DOHH2 (cell line): ENCODE results near the gene CHMP2B.

ENCODE experiments used
- H3F3A ChIP-seq: fragments of 200-600 bp; sonication (generic), shearing (Covaris generic); 2 replicates; pipeline ENCODE4 v1.6.0; 2016; ENCODE audit warnings: antibody characterized with exemption, mild to moderate bottlenecking; ENCODE audit not compliant: control insufficient read depth, insufficient read depth
- H3K27ac ChIP-seq: fragments of 200-600 bp; sonication (generic); 2 replicates; pipeline ENCODE4 v1.5.1; 2014; ENCODE audit warnings: low read depth, mild to moderate bottlenecking, low read length, moderate library complexity
- H3K27me3 ChIP-seq: fragments of 200-600 bp; sonication (generic); 2 replicates; pipeline ENCODE4 v1.6.1; 2014; ENCODE audit warnings: mild to moderate bottlenecking, low read length, mixed read lengths; ENCODE audit not compliant: control insufficient read depth
- H3K36me3 ChIP-seq: fragments of 200-600 bp; sonication (generic); 2 replicates; pipeline ENCODE4 v1.6.1; 2014; ENCODE audit warnings: mild to moderate bottlenecking, low read length, moderate library complexity, mixed read lengths; ENCODE audit not compliant: control insufficient read depth
- H3K4me1 ChIP-seq: fragments of 200-600 bp; sonication (generic); 2 replicates; pipeline ENCODE4 v1.6.1; 2014; ENCODE audit warnings: mild to moderate bottlenecking, low read length, mixed read lengths; ENCODE audit not compliant: control insufficient read depth
- H3K4me2 ChIP-seq: fragments of 200-600 bp; sonication (generic); 2 replicates; pipeline ENCODE4 v1.6.0; 2014; ENCODE audit warnings: mild to moderate bottlenecking, low read length, moderate library complexity
- H3K4me3 ChIP-seq: fragments of 200-600 bp; sonication (generic); 2 replicates; pipeline ENCODE4 v1.5.1; 2014; ENCODE audit warnings: mild to moderate bottlenecking, low read length, mixed read lengths
- H3K79me2 ChIP-seq: fragments of 200-600 bp; sonication (generic); 2 replicates; pipeline ENCODE4 v1.6.1; 2014; ENCODE audit warnings: mild to moderate bottlenecking, low read length, mixed read lengths; ENCODE audit not compliant: control insufficient read depth
- H3K9me2 ChIP-seq: fragments of 200-600 bp; sonication (generic); replicated peaks from 2 replicates; pipeline ENCODE4 v1.6.1; 2014; ENCODE audit warnings: mild to moderate bottlenecking, low read length, mixed read lengths; ENCODE audit not compliant: control insufficient read depth
- H3K9me3 ChIP-seq: fragments of 200-600 bp; sonication (generic); 2 replicates; pipeline ENCODE4 v1.6.1; 2014; ENCODE audit warnings: antibody characterized with exemption, low read length, mixed read lengths; ENCODE audit not compliant: control insufficient read depth, insufficient read depth
- H4K20me1 ChIP-seq: fragments of 200-600 bp; sonication (generic); 2 replicates; pipeline ENCODE4 v1.6.0; 2014; ENCODE audit warnings: low read depth, mild to moderate bottlenecking, antibody characterized with exemption, low read length, moderate library complexity; ENCODE audit not compliant: control insufficient read depth, insufficient read depth
- CTCF ChIP-seq: fragments of 200-600 bp; sonication (generic); IDR thresholded peaks from one replicate; pipeline ENCODE4 v1.5.1; 2014; ENCODE audit warnings: antibody characterized with exemption, mild to moderate bottlenecking, low read depth, low read length; ENCODE audit not compliant: poor library complexity, severe bottlenecking
- EZH2phosphoT487 ChIP-seq: fragments of 200-600 bp; sonication (generic); IDR thresholded peaks from 2 replicates; pipeline ENCODE4 v1.6.1; 2017; ENCODE audit warnings: borderline replicate concordance, mild to moderate bottlenecking, antibody characterized with exemption, low read length, moderate library complexity, mixed read lengths

CHMP2B gene

GRCh38 chr3:87250009-87250408 lies 22.9 kb downstream of the CHMP2B start:
- Histone ChIP-seq H4K20me1 (no peaks in the 10 kb centered on the region), H3K4me1 (no peaks in the 10 kb centered on the region), H3K4me3 (no peak overlapping the region), H3K9me3 (no peaks in the 10 kb centered on the region), H3K36me3 (peaks cover 31% of the 10 kb centered on the region), H3F3A (no peaks in the 10 kb centered on the region), H3K27ac (no peak overlapping the region), H3K9me2 (no peaks in the 10 kb centered on the region), H3K79me2 (no peaks in the 10 kb centered on the region), H3K27me3 (no peaks in the 10 kb centered on the region), H3K4me2 (no peak overlapping the region)
- no peak for TF ChIP-seq EZH2phosphoT487
- no peak for TF ChIP-seq CTCF

- no peak overlapping the region for H3K27ac ChIP-seq
- H3K36me3 ChIP-seq: no peaks in the 10 kb centered on the region
- no peaks in the 10 kb centered on the region for H3F3A ChIP-seq
- H3K4me1 ChIP-seq: no peaks in the 10 kb centered on the region
- H3K4me2 ChIP-seq: no peak overlapping the region
- H3K9me2 ChIP-seq: no peaks in the 10 kb centered on the region
- no peaks in the 10 kb centered on the region for H3K9me3 ChIP-seq
- no peaks in the 10 kb centered on the region for H4K20me1 ChIP-seq
- no peak overlapping the region for H3K4me3 ChIP-seq
- peaks cover 3% of the 10 kb centered on the region; the same call in 1 of the 2 replicates for H3K27me3 ChIP-seq
- H3K79me2 ChIP-seq: no peaks in the 10 kb centered on the region
- TF ChIP-seq CTCF (peak; percentile 65), EZH2phosphoT487 (no peak)
Observed at GRCh38 chr3:87260270-87260669, 33.2 kb downstream of the CHMP2B start.

- H3K36me3 ChIP-seq: no peaks in the 10 kb centered on the region
- peaks cover 3% of the 10 kb centered on the region; the same call in 1 of the 2 replicates for H3K27me3 ChIP-seq
- H3K4me1 ChIP-seq: no peaks in the 10 kb centered on the region
- no peak overlapping the region for H3K4me2 ChIP-seq
- H3K4me3 ChIP-seq: no peak overlapping the region
- H4K20me1 ChIP-seq: no peaks in the 10 kb centered on the region
- H3K79me2 ChIP-seq: no peaks in the 10 kb centered on the region
- H3K9me3 ChIP-seq: no peaks in the 10 kb centered on the region
- no peak for TF ChIP-seq EZH2phosphoT487
- no peak for TF ChIP-seq CTCF
- H3K27ac ChIP-seq: no peak overlapping the region
- H3F3A ChIP-seq: no peaks in the 10 kb centered on the region
- H3K9me2 ChIP-seq: no peaks in the 10 kb centered on the region
Observed at GRCh38 chr3:87261925-87262324, 34.8 kb downstream of the CHMP2B start.
